T-helper 2 cell treated with Interferon-gamma antibody and Interleukin-4, amounts not matched to agents 5 μg/mL and 100 μg/mL, for 36 hours (primary cell): ENCODE results near the gene DIS3L2.

ENCODE experiments used
- DNase-seq: peaks from one replicate; pipeline ENCODE4 v3.0.0; 2021; ENCODE audit warnings: low spot score
- H3K27ac Mint-ChIP-seq: one replicate; pipeline ENCODE4 v1.8.0; 2021; ENCODE audit warnings: mild to moderate bottlenecking, mixed read lengths
- H3K27me3 Mint-ChIP-seq: one replicate; pipeline ENCODE4 v1.8.0; 2021; ENCODE audit warnings: low read depth, mixed read lengths
- H3K36me3 Mint-ChIP-seq: one replicate; pipeline ENCODE4 v1.8.0; 2021; ENCODE audit warnings: low read depth, mixed read lengths
- H3K4me1 Mint-ChIP-seq: one replicate; pipeline ENCODE4 v1.8.0; 2021; ENCODE audit warnings: low read depth, mixed read lengths
- H3K4me3 Mint-ChIP-seq: one replicate; pipeline ENCODE4 v1.8.0; 2022; ENCODE audit warnings: mild to moderate bottlenecking, moderate library complexity, mixed read lengths
- H3K9me3 Mint-ChIP-seq: one replicate; pipeline ENCODE4 v1.8.0; 2021; ENCODE audit warnings: mixed read lengths

Gene DIS3L2

DNA sequence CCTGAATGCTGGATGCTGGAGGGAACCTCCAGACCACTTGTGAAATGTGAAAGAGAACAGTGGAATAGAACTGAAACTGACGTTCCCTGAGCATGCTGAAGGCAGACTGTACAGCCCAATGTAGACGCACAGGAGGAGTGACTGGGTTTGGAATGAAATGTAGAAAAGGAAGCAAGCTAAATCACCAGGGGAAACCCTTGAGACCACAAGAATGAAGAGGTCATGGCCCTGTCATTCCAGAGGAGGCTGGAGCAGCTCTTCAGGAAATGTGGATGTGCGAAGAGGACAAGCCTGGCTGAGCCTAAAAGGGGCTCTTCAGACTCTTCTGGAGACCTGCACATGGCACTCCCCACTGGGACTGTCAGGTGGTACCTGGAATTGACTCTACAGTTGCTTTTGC is 298.6 kb downstream of the DIS3L2 start:
- Mint-ChIP-seq H3K36me3 (peaks cover 4% of the 10 kb centered on the region), H3K27ac (no peak overlapping the region), H3K4me3 (no peak overlapping the region), H3K4me1 (no peaks in the 10 kb centered on the region), H3K9me3 (no peaks in the 10 kb centered on the region), H3K27me3 (no peaks in the 10 kb centered on the region)
- DNase-seq: no peak

DNA sequence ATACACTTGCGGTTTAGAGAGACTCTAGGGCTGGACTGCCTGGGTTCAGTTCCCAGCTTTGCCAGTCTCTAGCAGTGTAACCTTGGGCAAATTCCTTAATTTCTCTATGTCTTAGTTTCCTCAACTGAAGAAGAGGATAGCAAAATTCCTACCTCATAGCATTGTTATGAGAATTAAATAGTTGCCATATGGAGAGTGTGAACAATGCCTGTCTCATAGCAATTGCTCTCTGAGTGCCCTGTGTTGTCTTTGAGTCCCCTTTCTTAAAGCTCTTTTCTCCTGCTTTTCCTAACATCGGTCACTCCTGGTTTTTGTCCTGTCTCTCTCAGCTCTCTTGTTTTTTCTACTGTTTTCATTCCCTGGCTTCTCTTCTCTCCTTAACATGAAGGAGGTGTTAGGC is 300.3 kb downstream of the DIS3L2 start:
- DNase-seq: no peak
- Mint-ChIP-seq H3K4me3 (no peak overlapping the region), H3K4me1 (no peaks in the 10 kb centered on the region), H3K27ac (no peak overlapping the region), H3K9me3 (no peaks in the 10 kb centered on the region), H3K36me3 (peaks cover 4% of the 10 kb centered on the region), H3K27me3 (no peaks in the 10 kb centered on the region)

DNA sequence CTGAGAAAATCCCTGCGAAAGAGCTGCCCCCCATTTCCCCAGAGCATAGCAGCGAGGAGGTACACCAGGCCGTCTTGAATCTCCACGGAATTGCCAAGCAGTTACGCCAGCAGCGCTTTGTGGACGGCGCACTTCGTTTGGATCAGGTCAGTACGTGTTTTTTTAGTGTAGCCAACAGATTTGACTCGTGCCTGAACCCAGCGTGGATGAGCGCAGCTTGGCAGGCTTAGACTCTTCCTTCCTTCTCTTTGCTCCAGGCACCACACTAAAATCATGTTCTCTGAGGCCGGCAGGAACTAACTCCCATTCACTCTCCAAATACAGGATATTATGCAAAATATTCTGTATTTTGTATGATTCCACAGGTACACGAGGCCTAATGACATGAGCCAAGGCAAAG is 301.8 kb downstream of the DIS3L2 start:
- H3K4me1 Mint-ChIP-seq: no peaks in the 10 kb centered on the region
- no peaks in the 10 kb centered on the region for H3K9me3 Mint-ChIP-seq
- H3K27me3 Mint-ChIP-seq: no peaks in the 10 kb centered on the region
- H3K36me3 Mint-ChIP-seq: peaks cover 4% of the 10 kb centered on the region
- no peak for DNase-seq
- H3K4me3 Mint-ChIP-seq: no peak overlapping the region
- no peak overlapping the region for H3K27ac Mint-ChIP-seq

DNA sequence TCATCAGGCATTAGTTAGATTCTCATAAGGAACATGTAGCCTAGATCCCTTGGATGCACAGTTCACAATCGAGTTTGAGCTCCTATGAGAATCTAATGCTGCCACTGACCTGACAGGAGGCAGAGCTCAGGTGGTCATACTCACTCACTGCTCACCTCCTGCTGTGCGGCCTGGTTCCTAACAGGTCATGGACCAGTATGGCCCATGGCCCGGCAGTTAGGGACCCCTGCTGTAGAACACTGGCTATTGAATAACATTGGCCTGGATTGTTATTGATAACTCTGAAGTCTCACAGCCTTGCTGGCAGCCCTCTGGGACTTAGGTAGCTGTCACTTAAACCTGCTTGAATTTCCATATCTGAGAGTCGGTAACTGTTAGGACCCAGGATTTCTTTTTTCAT is 302.6 kb downstream of the DIS3L2 start:
- H3K36me3 Mint-ChIP-seq: peaks cover 4% of the 10 kb centered on the region

DNA sequence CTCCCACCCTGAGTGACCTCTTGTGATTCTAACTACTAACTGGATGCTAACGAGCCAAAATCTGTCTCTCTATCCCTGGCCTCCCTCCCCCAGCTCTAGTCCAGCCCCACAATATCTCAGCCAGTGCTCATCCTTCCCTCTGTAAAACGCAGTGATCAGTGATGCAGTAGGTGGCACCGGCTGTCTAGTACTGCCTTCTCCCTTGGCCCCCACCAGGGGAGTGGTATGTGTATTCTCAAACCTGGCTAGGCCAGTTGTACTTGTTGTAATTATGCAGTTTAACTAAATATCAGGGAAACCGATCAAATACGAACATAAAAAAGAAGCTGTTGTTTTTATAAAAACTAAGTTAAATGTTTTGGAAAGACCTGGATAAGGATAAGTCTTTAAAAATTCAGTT is 303.8 kb downstream of the DIS3L2 start:
- DNase-seq: no peak
- Mint-ChIP-seq H3K36me3 (peaks cover 4% of the 10 kb centered on the region), H3K27me3 (no peaks in the 10 kb centered on the region), H3K4me1 (no peaks in the 10 kb centered on the region), H3K4me3 (no peak overlapping the region), H3K9me3 (no peaks in the 10 kb centered on the region), H3K27ac (no peak overlapping the region)

More for the DNA sequence above, 302.6 kb downstream of the DIS3L2 start:
- H3K9me3 Mint-ChIP-seq: no peaks in the 10 kb centered on the region
- H3K27me3 Mint-ChIP-seq: no peaks in the 10 kb centered on the region
- no peak overlapping the region for H3K4me3 Mint-ChIP-seq
- H3K4me1 Mint-ChIP-seq: no peaks in the 10 kb centered on the region
- H3K27ac Mint-ChIP-seq: no peak overlapping the region
- no peak for DNase-seq

DNA sequence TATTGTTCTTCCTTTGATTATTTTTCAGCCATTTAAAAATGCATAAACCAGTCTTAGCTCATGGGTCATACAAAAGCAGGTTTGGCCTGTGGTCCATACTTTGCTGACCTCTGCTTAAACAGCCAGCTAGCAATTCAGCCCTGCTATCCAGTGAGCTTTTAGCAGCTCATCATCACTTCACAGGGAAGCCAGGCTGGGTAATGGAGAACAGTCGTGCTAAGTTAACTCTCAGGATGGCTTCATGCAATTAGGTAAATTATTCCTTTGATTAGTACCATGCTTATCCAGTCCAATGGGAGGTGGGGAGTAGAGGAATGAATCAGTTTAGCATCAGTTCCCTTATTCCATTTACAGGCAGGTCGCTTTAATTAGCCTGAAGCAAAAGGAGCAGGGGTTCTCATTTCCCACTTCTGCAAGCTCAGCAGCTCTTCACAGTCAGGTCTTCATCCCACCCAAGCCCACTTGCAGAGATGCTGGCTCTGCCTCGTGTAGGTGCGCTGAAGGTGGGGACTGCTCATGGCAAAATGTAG is 307.2 kb downstream of the DIS3L2 start:
- H3K27ac Mint-ChIP-seq: no peak overlapping the region
- H3K4me3 Mint-ChIP-seq: no peak overlapping the region
- H3K36me3 Mint-ChIP-seq: peaks cover 4% of the 10 kb centered on the region
- H3K9me3 Mint-ChIP-seq: no peaks in the 10 kb centered on the region
- H3K4me1 Mint-ChIP-seq: no peaks in the 10 kb centered on the region
- no peak for DNase-seq
- no peaks in the 10 kb centered on the region for H3K27me3 Mint-ChIP-seq

DNA sequence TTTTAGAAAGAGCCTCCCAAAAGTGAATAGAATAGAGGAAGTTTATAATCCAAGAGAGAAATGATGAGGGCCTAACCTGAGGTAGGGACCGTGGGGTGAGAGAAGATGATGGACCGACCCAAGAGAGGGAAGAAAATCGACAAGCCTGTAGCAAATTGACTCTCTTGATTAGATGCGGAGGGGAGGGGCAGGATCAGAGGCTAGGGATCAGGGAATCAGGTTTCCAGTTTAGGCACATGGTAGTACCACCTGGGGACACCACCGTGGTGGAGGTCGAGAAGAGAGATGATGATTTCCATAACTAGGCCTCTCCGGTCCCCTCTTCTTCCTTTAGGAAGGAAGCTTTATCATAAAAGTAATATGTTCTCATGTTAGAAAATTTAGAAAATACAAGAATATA is 308.4 kb downstream of the DIS3L2 start:
- Mint-ChIP-seq H3K27ac (no peak overlapping the region), H3K27me3 (no peaks in the 10 kb centered on the region), H3K4me1 (no peaks in the 10 kb centered on the region), H3K4me3 (no peak overlapping the region), H3K9me3 (no peaks in the 10 kb centered on the region), H3K36me3 (no peaks in the 10 kb centered on the region)
- no peak for DNase-seq

DNA sequence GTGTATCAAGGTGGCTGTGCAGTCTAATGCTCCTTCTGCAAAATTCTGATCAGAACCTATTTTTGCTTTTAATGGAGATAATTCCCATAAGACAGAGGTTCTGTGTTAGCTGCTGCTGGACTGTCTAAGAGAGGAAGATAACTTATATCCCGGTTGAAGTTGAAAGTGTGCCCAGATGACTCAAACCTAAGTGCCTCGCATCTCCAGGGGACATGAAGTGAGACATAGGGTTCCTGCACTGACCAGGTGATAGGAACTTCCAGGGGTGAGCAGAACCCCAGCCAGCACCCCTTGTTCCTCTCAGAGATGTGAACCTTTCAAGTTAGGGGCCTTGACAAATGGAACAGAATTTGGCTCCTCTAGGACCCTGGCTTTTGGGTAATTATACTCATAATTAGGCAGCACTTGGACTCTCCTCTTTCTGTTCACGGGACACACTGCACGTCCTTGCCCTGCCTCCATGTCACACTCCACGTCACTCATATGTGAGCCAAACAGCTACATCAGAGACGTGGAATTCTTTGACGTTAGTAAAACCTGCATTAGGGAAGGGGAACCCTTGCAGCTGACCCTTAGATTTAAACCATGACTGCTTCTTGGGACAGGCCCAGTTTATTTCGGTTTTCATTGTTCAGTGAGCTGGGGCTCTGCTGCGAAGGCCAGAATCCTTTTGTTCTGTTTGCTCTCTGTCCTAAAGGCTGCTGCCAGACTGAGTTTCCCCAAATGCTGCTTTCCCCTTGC is 312.6 kb downstream of the DIS3L2 start:
- H3K27ac Mint-ChIP-seq: no peak overlapping the region
- peaks cover 2% of the 10 kb centered on the region for H3K36me3 Mint-ChIP-seq
- no peaks in the 10 kb centered on the region for H3K4me1 Mint-ChIP-seq
- DNase-seq: no peak
- H3K4me3 Mint-ChIP-seq: no peak overlapping the region
- H3K27me3 Mint-ChIP-seq: no peaks in the 10 kb centered on the region
- H3K9me3 Mint-ChIP-seq: no peaks in the 10 kb centered on the region

DNA sequence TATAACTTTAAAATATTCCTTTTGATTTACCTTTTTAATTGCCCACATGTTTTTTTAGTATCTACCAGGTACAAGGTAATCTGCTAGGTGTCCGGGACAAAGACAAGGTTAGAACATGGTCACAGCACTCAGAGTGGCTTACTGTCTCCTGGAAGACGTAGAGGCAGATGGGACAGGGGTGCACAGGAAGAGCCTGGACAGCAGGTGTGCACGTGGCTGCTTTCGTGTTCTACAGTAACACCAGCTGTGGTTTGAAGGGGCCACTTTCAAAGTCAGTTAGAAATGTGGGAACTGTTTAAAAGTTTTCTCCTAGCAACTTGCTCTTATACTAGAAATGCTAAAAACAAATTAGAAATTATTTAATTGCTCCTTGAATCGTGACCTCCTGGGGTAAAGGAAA is 314.2 kb downstream of the DIS3L2 start:
- Mint-ChIP-seq H3K4me1 (no peaks in the 10 kb centered on the region), H3K4me3 (no peak overlapping the region), H3K27ac (no peak overlapping the region), H3K9me3 (no peaks in the 10 kb centered on the region), H3K27me3 (no peaks in the 10 kb centered on the region), H3K36me3 (peaks cover 2% of the 10 kb centered on the region)
- no peak for DNase-seq

DNA sequence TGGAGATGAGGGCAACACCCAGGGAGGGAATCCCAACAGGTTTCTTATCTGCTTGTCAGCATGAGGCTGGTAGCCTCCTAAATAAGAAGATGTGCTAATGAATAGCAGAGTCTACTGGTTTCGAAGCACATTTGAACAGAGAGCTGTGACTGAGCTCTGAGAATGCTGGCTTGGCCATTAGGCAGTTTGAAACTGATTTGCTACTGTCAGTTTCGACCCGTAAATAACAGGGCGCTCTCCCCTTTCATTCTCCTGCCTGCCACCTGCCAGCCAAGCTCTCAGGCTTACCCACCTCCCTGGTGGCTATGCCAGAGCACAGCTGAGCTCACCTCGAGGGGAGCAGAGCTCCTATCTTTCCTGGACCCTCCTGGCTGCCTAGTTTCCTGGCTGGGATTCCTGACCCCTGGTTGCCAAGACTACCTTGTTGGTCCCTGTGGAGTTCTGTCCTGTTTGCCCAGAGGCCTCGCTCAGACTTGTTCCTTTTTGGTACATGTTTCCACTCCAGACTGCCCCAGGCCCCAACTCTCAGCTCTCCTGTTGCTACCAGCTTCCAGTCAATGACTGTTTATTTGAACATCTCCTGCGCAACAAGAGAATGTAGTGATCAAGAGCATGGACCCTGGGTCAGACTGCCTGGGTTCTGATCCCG is 314.7 kb downstream of the DIS3L2 start:
- no peaks in the 10 kb centered on the region for H3K9me3 Mint-ChIP-seq
- DNase-seq: no peak
- H3K4me1 Mint-ChIP-seq: no peaks in the 10 kb centered on the region
- peaks cover 2% of the 10 kb centered on the region for H3K36me3 Mint-ChIP-seq
- H3K27ac Mint-ChIP-seq: no peak overlapping the region
- H3K27me3 Mint-ChIP-seq: no peaks in the 10 kb centered on the region
- H3K4me3 Mint-ChIP-seq: no peak overlapping the region

DNA sequence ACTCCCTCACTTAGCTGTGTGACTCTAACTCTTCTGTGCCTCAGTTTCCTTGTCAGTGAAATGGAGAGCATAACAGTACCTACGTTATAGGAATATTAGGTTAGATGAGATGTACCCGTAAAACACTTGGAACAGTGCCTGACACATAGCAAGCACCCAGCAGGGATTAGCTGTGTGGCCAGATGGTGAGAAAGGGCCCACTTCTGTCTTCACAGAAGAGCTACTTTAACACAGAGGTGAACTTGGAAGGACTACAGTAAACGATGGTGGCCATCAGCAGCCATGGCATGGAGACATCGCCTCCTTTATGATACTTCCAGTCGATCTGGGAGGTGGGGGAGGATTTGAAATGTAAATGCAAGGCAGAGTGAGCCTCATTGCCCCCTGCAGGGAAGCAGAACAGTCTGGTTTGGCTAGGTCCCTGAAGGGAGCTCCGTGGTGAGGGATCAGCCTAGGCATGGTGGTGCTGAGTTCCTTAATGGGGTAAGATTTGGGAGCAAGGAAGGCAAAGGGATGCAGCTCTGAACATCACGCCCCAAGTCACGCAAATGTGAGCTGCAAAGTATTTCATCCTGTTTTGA is 315.3 kb downstream of the DIS3L2 start:
- Mint-ChIP-seq H3K4me1 (no peaks in the 10 kb centered on the region), H3K27me3 (no peaks in the 10 kb centered on the region), H3K36me3 (peaks cover 2% of the 10 kb centered on the region), H3K27ac (no peak overlapping the region), H3K9me3 (no peaks in the 10 kb centered on the region), H3K4me3 (no peak overlapping the region)
- DNase-seq: no peak

DNA sequence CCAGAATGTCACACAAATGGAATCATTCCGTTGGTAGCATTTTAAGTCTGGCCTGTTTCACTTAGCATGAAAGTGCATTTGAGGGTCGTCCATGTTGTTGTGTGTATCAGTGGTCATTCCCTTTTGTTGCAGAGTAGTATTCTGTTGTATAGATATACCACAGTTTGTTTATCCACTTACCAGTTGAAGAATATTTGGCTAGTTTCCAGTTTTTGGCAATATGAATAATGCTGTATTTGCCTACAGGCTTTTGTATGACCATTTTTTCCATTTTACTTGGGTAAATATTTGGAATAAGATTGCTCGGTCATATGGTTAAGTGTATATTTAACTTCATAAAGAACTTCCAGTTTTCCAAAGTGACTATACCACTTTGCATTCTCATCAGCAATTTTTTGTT is 317.0 kb downstream of the DIS3L2 start:
- H3K27ac Mint-ChIP-seq: no peak overlapping the region
- no peaks in the 10 kb centered on the region for H3K4me1 Mint-ChIP-seq
- H3K27me3 Mint-ChIP-seq: no peaks in the 10 kb centered on the region
- no peak overlapping the region for H3K4me3 Mint-ChIP-seq
- DNase-seq: no peak
- H3K9me3 Mint-ChIP-seq: no peaks in the 10 kb centered on the region
- H3K36me3 Mint-ChIP-seq: peaks cover 2% of the 10 kb centered on the region

DNA sequence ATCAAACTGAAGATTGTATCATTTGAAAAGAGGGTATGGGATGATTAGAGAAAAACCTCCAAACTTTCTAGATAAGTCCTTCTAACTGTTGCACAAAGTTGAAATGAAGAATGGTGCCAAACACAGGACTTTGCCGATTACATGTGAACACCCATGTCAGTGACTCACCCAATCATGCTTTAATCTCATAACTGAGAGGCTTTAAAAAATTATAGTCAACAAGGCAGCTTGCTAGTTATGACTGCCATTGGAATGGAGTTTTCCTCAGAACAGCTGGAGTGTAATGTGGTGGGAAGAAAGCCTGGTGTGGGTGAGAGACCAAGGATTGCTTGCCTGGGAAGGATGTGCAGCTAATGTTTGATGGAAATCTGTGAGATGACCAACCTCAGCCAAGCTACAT is 318.8 kb downstream of the DIS3L2 start:
- no peaks in the 10 kb centered on the region for H3K9me3 Mint-ChIP-seq
- H3K36me3 Mint-ChIP-seq: peaks cover 2% of the 10 kb centered on the region
- no peak overlapping the region for H3K27ac Mint-ChIP-seq
- DNase-seq: no peak
- H3K4me3 Mint-ChIP-seq: no peak overlapping the region
- H3K4me1 Mint-ChIP-seq: no peaks in the 10 kb centered on the region
- H3K27me3 Mint-ChIP-seq: no peaks in the 10 kb centered on the region

DNA sequence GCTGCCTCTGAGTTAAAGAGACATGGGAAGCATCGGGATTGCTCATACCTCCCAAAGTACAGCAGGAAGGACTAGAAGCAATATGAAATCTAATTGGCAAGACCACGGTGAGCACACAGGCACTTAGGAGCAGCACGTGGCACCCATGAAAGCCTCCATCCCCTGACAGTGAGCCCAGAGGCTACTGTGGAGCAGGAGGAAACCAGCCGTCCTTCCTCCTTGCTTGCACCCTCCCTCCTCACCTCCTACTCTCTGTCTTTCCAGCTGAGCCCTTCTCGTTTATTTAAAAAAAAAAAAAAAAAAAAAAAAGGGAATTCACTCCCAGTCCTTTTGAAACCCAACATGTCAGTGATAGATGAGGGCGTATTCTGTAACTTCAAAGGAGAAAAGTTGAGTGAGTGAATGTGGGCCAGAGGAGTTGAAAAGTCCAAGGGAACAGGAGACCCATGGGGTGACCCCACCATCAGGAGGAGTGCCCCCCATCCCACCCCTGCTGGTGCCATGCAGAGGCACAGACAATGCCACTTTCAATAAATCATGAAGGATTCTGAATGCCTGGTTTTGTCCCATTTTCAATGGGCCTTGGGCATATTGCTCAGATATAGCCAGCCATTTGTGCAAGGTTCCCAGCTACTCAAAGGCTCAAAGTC is 320.5 kb downstream of the DIS3L2 start:
- no peaks in the 10 kb centered on the region for H3K27me3 Mint-ChIP-seq
- H3K36me3 Mint-ChIP-seq: peaks cover under 1% of the 10 kb centered on the region
- no peaks in the 10 kb centered on the region for H3K4me1 Mint-ChIP-seq
- H3K27ac Mint-ChIP-seq: no peak overlapping the region
- no peak overlapping the region for H3K4me3 Mint-ChIP-seq
- H3K9me3 Mint-ChIP-seq: no peaks in the 10 kb centered on the region
- DNase-seq: no peak
